ENCODE results near the gene TBC1D9. TPM values are rescaled to one million over a fixed set of nuclear protein-coding genes. Genes with fewer than 3 reads are reported as not detected.

Gene TBC1D9
- total RNA-seq, 1 experiment from 2014 or later, result 0.70 TPM

GRCh38 chr4:140637836-140638235 is 118.3 kb downstream of the TBC1D9 start:
- CTCF ChIA-PET, result interaction anchor here (1.1 kb wide), 1 partner anchor 278 kb away, joined by 3 read pairs; no protein-coding TSS in a partner anchor
- ATAC-seq (peak; percentile 72), DNase-seq (ENCODE audit: low spot score) (peak; percentile 45)
- Mint-ChIP-seq H3K4me1 (peaks cover 35% of the 10 kb centered on the region), H3K27ac (no peak overlapping the region), H3K9me3 (no peaks in the 10 kb centered on the region), H3K27me3 (ENCODE audit: low read depth) (no peaks in the 10 kb centered on the region), H3K4me3 (no peak overlapping the region), H3K36me3 (no peaks in the 10 kb centered on the region)
- POLR2A ChIA-PET, result no interaction called here
- TF ChIP-seq GABPB1 (CRISPR knock-in tag; IDR thresholded peaks at IDR 0.05), result no peak
- TF ChIP-seq NR2C2 (CRISPR knock-in tag; IDR thresholded peaks at IDR 0.05), result no peak
- no peak for TF ChIP-seq ZBTB21 (CRISPR knock-in tag; IDR thresholded peaks at IDR 0.05; ENCODE audit: borderline replicate concordance)
- TF ChIP-seq CTCF (IDR thresholded peaks at IDR 0.05), result peak; percentile 23; the same call in 1 of the 2 replicates
- no peak for TF ChIP-seq ZNF425 (CRISPR knock-in tag; conservative IDR thresholded peaks at IDR 0.05)
- no peak for TF ChIP-seq ZNF263 (CRISPR knock-in tag; IDR thresholded peaks at IDR 0.05; ENCODE audit: low read depth)

- DNase-seq (ENCODE audit: low spot score) (peak; percentile 37), ATAC-seq (peak; percentile 75)
- H3K36me3 Mint-ChIP-seq, result no peaks in the 10 kb centered on the region
- peaks cover 16% of the 10 kb centered on the region for H3K4me1 Mint-ChIP-seq
- H3K4me3 Mint-ChIP-seq, result no peak overlapping the region
- H3K27ac Mint-ChIP-seq, result no peak overlapping the region
- H3K9me3 Mint-ChIP-seq, result no peaks in the 10 kb centered on the region
- CTCF ChIA-PET, result interaction anchor here (0.6 to 1.2 kb wide), 5 partner anchors 11 to 276 kb away, joined by 3 to 6 read pairs (median 3); no protein-coding TSS in a partner anchor
- POLR2A ChIA-PET, result interaction anchor here (1.2 kb wide), 1 partner anchor 262 kb away, joined by 3 read pairs; the partner anchor contains the start of gene SCOC
- no peaks in the 10 kb centered on the region for H3K27me3 Mint-ChIP-seq (ENCODE audit: low read depth)
- TF ChIP-seq PRRX2 (CRISPR knock-in tag; IDR thresholded peaks at IDR 0.05) (no peak), CREM (CRISPR knock-in tag; IDR thresholded peaks at IDR 0.05) (no peak), TCF7 (CRISPR knock-in tag; IDR thresholded peaks at IDR 0.05; ENCODE audit: low read depth) (no peak), CDX4 (CRISPR knock-in tag; IDR thresholded peaks at IDR 0.05; ENCODE audit: borderline replicate concordance) (no peak), KAT7 (CRISPR knock-in tag; IDR thresholded peaks at IDR 0.05; ENCODE audit: borderline replicate concordance) (no peak), STAT6 (CRISPR knock-in tag; conservative IDR thresholded peaks at IDR 0.05; ENCODE audit: low read depth) (no peak), GABPB1 (CRISPR knock-in tag; IDR thresholded peaks at IDR 0.05) (no peak), ZBTB21 (CRISPR knock-in tag; IDR thresholded peaks at IDR 0.05; ENCODE audit: borderline replicate concordance) (no peak), SMAD4 (CRISPR knock-in tag; IDR thresholded peaks at IDR 0.05) (no peak), ATF2 (CRISPR knock-in tag; IDR thresholded peaks at IDR 0.05; ENCODE audit: borderline replicate concordance, low read depth) (no peak), GRHL2 (CRISPR knock-in tag; IDR thresholded peaks at IDR 0.05; ENCODE audit: insufficient replicate concordance, severe bottlenecking) (no peak), E2F4 (CRISPR knock-in tag; IDR thresholded peaks at IDR 0.05; ENCODE audit: borderline replicate concordance, low read depth) (no peak), PREB (CRISPR knock-in tag; IDR thresholded peaks at IDR 0.05; ENCODE audit: borderline replicate concordance) (no peak), CTCF (IDR thresholded peaks at IDR 0.05) (no peak), MLX (CRISPR knock-in tag; IDR thresholded peaks at IDR 0.05) (no peak), JUN (CRISPR knock-in tag; IDR thresholded peaks at IDR 0.05) (no peak)
These were observed 120.6 kb downstream of the TBC1D9 start for GRCh38 chr4:140635606-140636005.

Data from WTC11 (cell line).